HepG2 (cell line): ENCODE data around the gene LENEP. TPM values are rescaled to one million over a fixed set of nuclear protein-coding genes. Genes with fewer than 3 reads are reported as not detected.

ENCODE experiments used
- ATM ChIP-seq: fragments of 450-650 bp; IDR thresholded peaks from 2 replicates; pipeline ENCODE4 v1.7.1; 2017; ENCODE audit warnings: mild to moderate bottlenecking, borderline replicate concordance
- BATF2 ChIP-seq: sonication (generic); formaldehyde crosslinking; IDR thresholded peaks from 2 replicates; pipeline ENCODE4 v1.8.0; 2022; ENCODE audit warnings: mild to moderate bottlenecking, missing genetic modification reagents, moderate library complexity
- CERS6 ChIP-seq: sonication (generic); formaldehyde crosslinking; IDR thresholded peaks from 2 replicates; pipeline ENCODE4 v1.5.0; 2020; ENCODE audit warnings: missing genetic modification reagents
- DMTF1 ChIP-seq: sonication (generic); formaldehyde crosslinking; IDR thresholded peaks from 2 replicates; pipeline ENCODE4 v1.4.0; 2020; ENCODE audit warnings: mild to moderate bottlenecking, missing genetic modification reagents
- DNMT1 ChIP-seq: sonication (generic); formaldehyde crosslinking; IDR thresholded peaks from 2 replicates; pipeline ENCODE4 v1.5.1; 2020; ENCODE audit warnings: mild to moderate bottlenecking, missing genetic modification reagents
- ELF1 ChIP-seq: sonication (generic); formaldehyde crosslinking; IDR thresholded peaks from 2 replicates; pipeline ENCODE4 v1.4.0; 2020; ENCODE audit warnings: missing genetic modification reagents
- GLI4 ChIP-seq: sonication (generic); formaldehyde crosslinking; IDR thresholded peaks from 2 replicates; pipeline ENCODE4 v1.5.1; 2020; ENCODE audit warnings: missing genetic modification reagents, mild to moderate bottlenecking, moderate library complexity, borderline replicate concordance
- GPN1 ChIP-seq: sonication (generic); formaldehyde crosslinking; IDR thresholded peaks from 2 replicates; pipeline ENCODE4 v1.5.1; 2020; ENCODE audit warnings: missing genetic modification reagents, borderline replicate concordance
- HOXA5 ChIP-seq: sonication (generic); formaldehyde crosslinking; IDR thresholded peaks from 2 replicates; pipeline ENCODE4 v1.4.0; 2020; ENCODE audit warnings: missing genetic modification reagents
- KLF15 ChIP-seq: sonication (generic); formaldehyde crosslinking; IDR thresholded peaks from 2 replicates; pipeline ENCODE4 v1.8.1; 2023; ENCODE audit warnings: borderline replicate concordance, mild to moderate bottlenecking, inconsistent platforms, missing genetic modification reagents, mixed read lengths
- LRRFIP1 ChIP-seq: sonication (generic); formaldehyde crosslinking; conservative IDR thresholded peaks from 2 replicates; pipeline ENCODE4 v1.4.0; 2020; ENCODE audit warnings: missing genetic modification reagents
- MAFK ChIP-seq, 2 experiments: IDR thresholded peaks in 1 of 2; conservative IDR thresholded peaks in 1 of 2; 2 replicates each; pipeline ENCODE4 v1.6.1; 2011; ENCODE audit warnings: improper control_type of control experiment in 2 of 2, low read length in 2 of 2
- MIXL1 ChIP-seq: IDR thresholded peaks from 2 replicates; pipeline ENCODE4 v1.6.1; 2016
- NFRKB ChIP-seq: fragments of 450-650 bp; IDR thresholded peaks from 2 replicates; pipeline ENCODE4 v1.6.1; 2017
- NR2F6 ChIP-seq, 2 experiments: IDR thresholded peaks; 2 replicates each; pipeline ENCODE4 v1.6.1; 2016; ENCODE audit warnings: antibody characterized with exemption in 1 of 2, mild to moderate bottlenecking in 1 of 2
- ZBTB7B ChIP-seq: sonication (generic); formaldehyde crosslinking; IDR thresholded peaks from 2 replicates; pipeline ENCODE4 v1.4.0; 2020; ENCODE audit warnings: missing genetic modification reagents
- ZFP62 ChIP-seq: sonication (generic); formaldehyde crosslinking; IDR thresholded peaks from 2 replicates; pipeline ENCODE4 v1.4.0; 2020; ENCODE audit warnings: missing genetic modification reagents
- ZNF136 ChIP-seq: sonication (generic); formaldehyde crosslinking; IDR thresholded peaks from 2 replicates; pipeline ENCODE4 v1.8.1; 2022; ENCODE audit warnings: low read depth, mild to moderate bottlenecking, moderate library complexity, missing genetic modification reagents
- ZNF296 ChIP-seq: sonication (generic); formaldehyde crosslinking; conservative IDR thresholded peaks from 2 replicates; pipeline ENCODE4 v1.5.0; 2020; ENCODE audit warnings: mild to moderate bottlenecking, missing genetic modification reagents
- ZNF549 ChIP-seq: sonication (generic); formaldehyde crosslinking; IDR thresholded peaks from 2 replicates; pipeline ENCODE4 v1.5.0; 2020; ENCODE audit warnings: missing genetic modification reagents
- ZNF569 ChIP-seq: sonication (generic); formaldehyde crosslinking; IDR thresholded peaks from 2 replicates; pipeline ENCODE4 v1.5.0; 2020; ENCODE audit warnings: mild to moderate bottlenecking, missing genetic modification reagents, moderate library complexity, borderline replicate concordance
- ZNF713 ChIP-seq: sonication (generic); formaldehyde crosslinking; IDR thresholded peaks from 2 replicates; pipeline ENCODE4 v1.4.0; 2020; ENCODE audit warnings: mild to moderate bottlenecking, missing genetic modification reagents
- ZNF792 ChIP-seq: IDR thresholded peaks from 2 replicates; pipeline ENCODE4 v1.6.1; 2016
- ZNF850 ChIP-seq: sonication (generic); formaldehyde crosslinking; conservative IDR thresholded peaks from 2 replicates; pipeline ENCODE4 v1.9.0; 2021; ENCODE audit warnings: mild to moderate bottlenecking, missing genetic modification reagents
- ZSCAN9 ChIP-seq: IDR thresholded peaks from 2 replicates; pipeline ENCODE4 v1.6.1; 2016; ENCODE audit warnings: borderline replicate concordance
- polyA plus RNA-seq, 8 experiments: library from polyadenylated mRNA; depleted of rRNA in 3 of 8; stranded (reverse) in 7 of 8; unstranded in 1 of 8; fragments of >200 nt; fragmentation: Illumina TruSeq in 4 of 8; extraction: Trizol in 4 of 8; gene quantifications; 2 replicates each; pipeline versions ENCODE4 v1.2.1 to v1.2.3, GENCODE V29; 2011 to 2016; ENCODE audit warnings: low read depth in 4 of 8, missing spikeins in 1 of 8, mixed read lengths in 1 of 8; ENCODE audit not compliant: insufficient read depth in 1 of 8
- total RNA-seq, 5 experiments: library from RNA; depleted of rRNA; stranded (reverse); fragments of >200 nt; fragmentation: Illumina TruSeq; extraction: Trizol; gene quantifications; 2 replicates each; pipeline ENCODE4 v1.2.3, GENCODE V29; 2016; ENCODE audit warnings: low read depth in 1 of 5

LENEP gene
- total and polyA plus RNA-seq, 2 of the 13 experiments (the other 11 are each of a cell fraction or from before 2014, with no cell fraction given) = 0.29 TPM; not detected in 1

GRCh38 chr1:154972517-154973343 is 20.7 kb upstream of the LENEP start (continued):
- no peak for TF ChIP-seq ZBTB7B (CRISPR knock-in tag)
- TF ChIP-seq ZNF850 (CRISPR knock-in tag) = no peak
- TF ChIP-seq ZNF296 (CRISPR knock-in tag) = no peak
- TF ChIP-seq ZSCAN9 (CRISPR knock-in tag) = peak; percentile 66; the same call in 1 of the 2 replicates
- no peak for TF ChIP-seq DNMT1 (CRISPR knock-in tag)
- peak; percentile 43; the same call in 1 of the 2 replicates for TF ChIP-seq HOXA5 (CRISPR knock-in tag)
- TF ChIP-seq ZNF569 = no peak
- no peak for TF ChIP-seq ATM
- no peak for TF ChIP-seq ZNF549 (CRISPR knock-in tag)
- TF ChIP-seq BATF2 = no peak
- 0 out of 2 replicates have a peak, but pooled peaks have one; percentile 28 for TF ChIP-seq ZNF136 (CRISPR knock-in tag)
- TF ChIP-seq GPN1 = no peak
- TF ChIP-seq MAFK (conservative IDR thresholded peaks at IDR 0.05 in 1 of 2, IDR thresholded peaks at IDR 0.05 in 1 of 2; ENCODE audit: low read length in 2 of 2) = no peak
- TF ChIP-seq ZFP62 (CRISPR knock-in tag) = no peak
- no peak for TF ChIP-seq NR2F6 (IDR thresholded peaks at IDR 0.05)
- TF ChIP-seq NR2F6 (CRISPR knock-in tag; IDR thresholded peaks at IDR 0.05) = peak; percentile 41; the same call in 1 of the 2 replicates
- TF ChIP-seq CERS6 = no peak
- no peak for TF ChIP-seq MIXL1 (CRISPR knock-in tag)
- no peak for TF ChIP-seq ZNF713 (CRISPR knock-in tag)
- no peak for TF ChIP-seq NFRKB
- TF ChIP-seq LRRFIP1 (CRISPR knock-in tag) = no peak
- TF ChIP-seq GLI4 (CRISPR knock-in tag) = no peak
- TF ChIP-seq ELF1 (CRISPR knock-in tag) = peak; percentile 39; the same call in 1 of the 2 replicates
- TF ChIP-seq ZNF792 (CRISPR knock-in tag) = peak; percentile 84; the same call in 1 of the 2 replicates
- TF ChIP-seq DMTF1 (CRISPR knock-in tag) = no peak
- no peak for TF ChIP-seq KLF15 (CRISPR knock-in tag)
